ENCODE measurements around the gene SPDYE1.
"Not testable (repeated sequence)": the region's sequence is repeated elsewhere in the genome, so short reads cannot be mapped to it uniquely, and the experiment has no call there.

DNA sequence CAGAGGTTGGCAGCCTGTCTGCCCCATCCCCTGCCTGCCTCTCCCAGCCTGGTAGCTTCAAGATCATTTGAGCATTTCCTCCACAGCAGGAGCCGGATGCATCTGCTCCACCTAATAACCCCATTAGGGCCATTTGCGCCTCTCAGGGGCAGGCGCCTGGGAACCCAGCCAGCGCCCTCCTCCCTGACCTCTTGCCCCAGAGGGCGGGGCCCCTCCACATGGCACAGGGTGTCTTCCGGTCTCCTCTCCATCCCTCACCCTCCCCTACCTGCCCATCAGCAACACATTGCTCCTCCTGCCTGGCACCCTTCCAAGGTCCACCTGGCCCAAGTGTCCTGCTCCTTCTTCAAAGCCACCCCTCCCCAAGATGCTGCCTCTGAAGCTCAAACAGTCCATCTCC, 14.8 kb upstream of the SPDYE1 start:
- TF ChIP-seq CTCF, POLR2A (IDR thresholded peaks at IDR 0.05): not testable (repeated sequence)

Data from upper lobe of left lung (tissue), 4 donors.